DMS 273 treated with DMSO at 0.1 percent for 48 hours (cell line): ENCODE data around the gene MAN1A2.
"Not testable (repeated sequence)": the region's sequence is repeated elsewhere in the genome, so short reads cannot be mapped to it uniquely, and the experiment has no call there.

Source experiments
- DNase-seq: peaks from one replicate; lab custom pipeline; 2025; lab: John Stamatoyannopoulos, UW

Gene MAN1A2

GRCh38 chr1:117558451-117558850 is 191.2 kb downstream of the MAN1A2 start:
- not testable (repeated sequence) for DNase-seq

GRCh38 chr1:117559139-117559538 is 191.9 kb downstream of the MAN1A2 start:
- no peak for DNase-seq

DNA sequence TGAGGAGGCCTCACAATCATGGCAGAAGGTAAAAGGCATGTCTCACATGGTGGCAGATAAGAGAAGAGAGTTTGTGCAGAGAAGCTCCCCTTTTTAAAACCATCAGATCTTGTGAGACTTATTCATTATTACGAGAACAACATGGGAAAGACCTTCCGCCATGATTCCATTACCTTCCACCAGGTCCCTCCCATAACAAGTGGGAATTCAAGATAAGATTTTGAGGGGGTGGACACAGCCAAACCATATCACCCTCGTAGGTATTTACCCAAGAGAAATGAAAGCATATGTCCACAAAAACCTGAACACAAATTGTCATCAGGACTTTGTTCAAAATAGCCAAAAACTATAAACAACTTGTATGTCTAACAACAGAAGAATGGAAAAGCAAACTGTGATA is 192.7 kb downstream of the MAN1A2 start:
- no peak for DNase-seq

DNA sequence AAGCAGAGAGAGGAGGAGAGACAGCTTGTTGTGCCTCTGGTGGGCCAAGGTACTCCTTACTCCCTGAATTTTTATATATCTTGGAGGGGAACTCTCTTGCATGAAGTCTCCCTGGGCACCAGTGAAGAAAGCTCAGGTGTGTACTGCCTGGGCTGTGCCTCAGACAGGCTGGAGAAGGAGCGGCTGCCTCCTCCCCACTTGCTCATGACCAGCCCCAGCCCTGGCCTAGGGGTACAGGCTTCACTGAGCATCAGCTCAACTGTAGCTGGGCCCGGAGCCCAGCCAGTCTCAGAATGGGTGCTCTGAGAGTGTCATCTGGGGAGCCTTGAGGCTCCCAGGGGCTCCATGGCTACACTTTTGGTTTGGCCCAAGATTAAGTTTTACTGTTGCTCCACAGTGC is 193.8 kb downstream of the MAN1A2 start:
- DNase-seq, result no peak

GRCh38 chr1:117561551-117561950 is 194.3 kb downstream of the MAN1A2 start:
- DNase-seq, result no peak

DNA sequence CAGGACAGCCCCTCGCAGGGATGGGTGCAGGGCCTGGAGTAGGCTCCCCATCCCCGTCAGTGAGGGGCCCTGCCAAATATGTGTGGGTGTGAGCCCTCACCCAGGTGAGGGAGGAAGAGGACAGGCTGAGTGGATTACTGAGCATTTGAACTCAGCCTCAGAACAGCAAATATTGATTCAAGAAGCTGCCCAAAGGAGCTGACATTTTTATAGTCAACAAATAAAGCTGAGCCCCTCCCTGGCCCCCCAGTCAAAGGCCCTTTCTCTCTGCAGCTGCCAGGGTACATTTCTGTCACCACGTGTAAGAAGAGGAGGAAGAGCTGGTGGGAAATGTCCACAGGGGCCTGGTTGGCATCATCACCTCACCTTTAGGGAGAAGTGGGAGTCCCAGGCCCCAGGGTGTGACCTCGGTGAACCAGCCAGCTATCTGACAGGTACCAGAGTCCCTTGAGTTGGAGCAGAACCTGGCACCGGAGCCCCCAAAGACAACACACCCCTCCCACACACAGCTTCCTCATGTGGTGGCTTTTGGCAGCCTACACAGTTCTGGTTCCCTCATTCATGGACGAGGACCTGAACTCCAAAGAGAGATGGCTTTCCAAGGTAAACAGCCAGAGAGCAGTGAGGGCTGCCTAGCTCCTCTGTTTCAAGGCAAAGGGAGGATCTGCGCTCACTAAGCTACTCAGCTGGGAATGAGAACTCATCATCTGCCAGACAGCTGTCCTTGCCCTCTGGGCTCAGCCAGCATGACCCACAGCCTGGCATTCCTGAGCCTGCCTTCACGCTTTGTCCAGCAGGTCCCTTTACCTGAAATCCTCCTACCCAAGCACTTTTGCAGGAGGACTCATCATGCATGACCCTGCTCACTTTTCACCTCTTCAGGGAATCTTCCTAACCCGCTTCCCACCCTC is 195.6 kb downstream of the MAN1A2 start:
- DNase-seq, result no peak

DNA sequence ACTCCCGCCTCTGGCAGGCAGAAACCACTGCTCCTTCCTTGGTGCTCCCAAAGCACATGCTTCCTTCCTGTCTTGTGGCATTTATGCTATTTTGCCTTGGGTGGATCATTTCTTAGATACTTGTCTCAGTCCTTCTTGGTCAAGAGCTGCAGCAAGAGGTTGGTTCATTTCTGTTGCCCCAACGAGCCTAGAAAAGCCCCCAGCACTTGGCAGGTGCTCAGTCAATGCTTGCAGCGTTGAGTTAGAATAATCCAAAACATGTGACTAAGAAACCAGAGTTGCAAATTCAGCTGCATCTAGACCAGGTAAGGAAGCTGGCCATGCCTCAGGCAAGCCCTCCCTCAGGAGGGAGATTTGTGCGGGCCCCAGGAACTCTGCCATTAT is 196.2 kb downstream of the MAN1A2 start:
- DNase-seq, result no peak

DNA sequence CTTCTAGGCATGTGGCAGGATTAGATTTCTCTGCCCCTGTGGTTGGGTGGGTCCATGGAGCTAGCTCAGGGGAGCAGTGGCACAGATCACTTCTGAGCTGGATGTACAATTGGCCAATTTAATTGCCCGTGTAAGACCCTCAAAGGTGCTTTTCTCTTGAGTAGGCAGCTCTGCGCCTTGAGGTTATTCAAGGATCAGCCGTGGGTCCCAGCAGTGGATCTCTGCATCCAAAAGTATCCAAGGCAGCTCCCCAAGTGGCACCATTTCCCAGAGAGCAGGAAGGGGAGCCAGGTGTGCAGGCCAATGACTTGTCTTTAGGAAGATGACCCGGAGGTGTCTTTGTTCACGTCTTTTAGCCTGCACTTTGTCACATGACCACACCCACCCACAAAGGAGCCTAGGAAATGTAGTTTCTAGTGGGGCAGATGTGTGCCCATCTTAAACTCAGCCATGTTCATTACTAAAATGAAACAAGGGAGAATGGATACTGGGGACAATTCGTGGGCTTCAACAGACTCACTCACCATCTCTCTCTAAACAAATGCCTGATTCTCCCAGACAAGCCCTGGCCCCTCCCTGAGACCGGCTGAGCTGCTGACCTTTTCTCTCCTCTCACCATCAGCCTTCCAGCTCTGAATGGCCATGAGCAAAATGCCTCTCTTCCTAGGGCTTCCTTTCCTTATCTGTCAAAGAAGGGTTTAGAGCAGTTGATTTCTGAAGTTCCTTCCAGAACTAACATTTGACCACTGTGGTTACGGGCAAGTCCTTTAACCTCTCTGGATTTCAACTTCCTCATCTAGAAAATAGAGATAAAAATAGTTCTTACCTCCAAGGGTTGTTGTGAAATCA is 197.2 kb downstream of the MAN1A2 start:
- DNase-seq, result no peak

DNA sequence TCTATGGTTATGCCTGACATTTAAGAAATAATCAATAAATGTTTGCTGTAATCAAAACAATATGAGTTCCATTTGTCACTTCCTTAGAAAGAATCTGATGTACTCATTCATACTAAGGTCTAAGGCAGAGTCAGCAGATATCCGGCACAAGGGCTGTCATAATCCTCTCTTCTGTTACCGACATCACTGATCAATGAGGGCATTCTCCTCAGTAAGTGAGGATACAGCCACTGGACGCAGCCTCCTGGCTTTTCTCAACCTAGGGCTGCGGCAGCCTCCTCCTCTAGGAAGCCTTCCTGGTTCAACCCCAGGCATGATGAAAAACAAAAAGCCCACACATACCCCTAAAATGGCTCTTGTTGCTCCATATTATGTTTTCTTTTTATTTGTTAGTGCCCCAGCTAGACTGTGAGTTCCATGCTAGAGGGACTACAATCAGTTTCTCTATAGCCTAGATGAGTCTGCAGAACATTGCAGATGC is 197.9 kb downstream of the MAN1A2 start:
- no peak for DNase-seq

- no peak for DNase-seq
Observed at GRCh38 chr1:117565745-117566455, 198.7 kb downstream of the MAN1A2 start.

- DNase-seq, result no peak
Observed at GRCh38 chr1:117566556-117566955, 199.3 kb downstream of the MAN1A2 start.

- no peak for DNase-seq
Observed at GRCh38 chr1:117567435-117567834, 200.2 kb downstream of the MAN1A2 start.

DNA sequence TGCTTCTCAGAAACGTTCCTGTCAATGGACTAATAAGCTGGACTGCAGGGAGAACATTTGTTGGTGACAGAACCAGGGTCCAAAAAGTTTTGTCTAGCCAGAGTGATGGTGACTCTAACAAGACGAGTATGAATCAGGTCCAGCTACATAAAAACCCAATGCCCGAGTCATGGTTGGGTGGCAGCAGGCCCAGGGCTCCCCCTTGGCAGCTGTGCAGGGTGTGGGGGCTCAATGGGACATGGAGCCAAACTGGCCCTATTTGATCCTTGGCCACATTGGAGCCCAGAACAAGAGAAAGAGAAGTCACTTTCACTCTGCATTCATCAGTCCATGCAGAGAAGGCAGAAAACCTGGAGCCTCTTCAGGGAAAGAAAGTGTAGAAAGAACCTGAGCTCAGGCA is 200.7 kb downstream of the MAN1A2 start:
- no peak for DNase-seq

DNA sequence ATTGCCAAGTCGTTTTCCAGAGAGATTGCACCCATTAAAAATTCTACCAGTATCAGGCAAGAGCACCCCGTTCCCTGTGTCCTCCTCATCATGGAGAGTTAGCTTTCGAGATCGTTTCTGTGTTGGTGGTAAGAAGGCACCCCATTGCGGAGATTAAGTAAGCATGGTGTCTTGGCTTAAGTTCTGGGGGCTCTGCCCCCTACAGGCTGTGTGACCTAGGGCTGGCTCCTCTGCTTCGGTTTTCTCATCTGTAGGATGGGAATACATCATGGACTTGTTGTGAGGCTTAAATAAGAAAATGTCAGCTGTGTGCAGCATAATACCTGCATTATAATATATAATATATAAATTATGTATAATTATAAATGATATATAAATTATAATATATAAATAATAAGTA is 201.8 kb downstream of the MAN1A2 start:
- DNase-seq, result no peak

DNA sequence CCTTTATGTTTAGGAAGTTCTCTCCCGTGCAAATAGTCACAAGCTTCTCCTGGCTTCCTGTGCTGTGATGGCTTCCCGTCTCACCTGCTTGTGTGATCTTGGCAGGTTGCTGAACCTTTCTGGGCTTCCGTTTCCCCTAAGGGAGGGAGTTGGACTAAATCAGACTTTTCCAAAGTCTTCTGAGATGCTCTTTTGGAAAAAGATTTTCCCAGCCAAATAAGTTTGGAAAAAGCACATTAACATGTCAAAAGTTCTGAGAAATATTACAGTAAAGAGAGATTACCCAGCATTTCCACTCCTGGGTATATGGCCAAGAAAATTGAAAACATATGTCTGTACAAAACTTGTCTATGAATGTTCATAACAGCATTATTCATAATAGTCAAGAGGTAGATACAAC is 202.6 kb downstream of the MAN1A2 start:
- DNase-seq, result no peak

DNA sequence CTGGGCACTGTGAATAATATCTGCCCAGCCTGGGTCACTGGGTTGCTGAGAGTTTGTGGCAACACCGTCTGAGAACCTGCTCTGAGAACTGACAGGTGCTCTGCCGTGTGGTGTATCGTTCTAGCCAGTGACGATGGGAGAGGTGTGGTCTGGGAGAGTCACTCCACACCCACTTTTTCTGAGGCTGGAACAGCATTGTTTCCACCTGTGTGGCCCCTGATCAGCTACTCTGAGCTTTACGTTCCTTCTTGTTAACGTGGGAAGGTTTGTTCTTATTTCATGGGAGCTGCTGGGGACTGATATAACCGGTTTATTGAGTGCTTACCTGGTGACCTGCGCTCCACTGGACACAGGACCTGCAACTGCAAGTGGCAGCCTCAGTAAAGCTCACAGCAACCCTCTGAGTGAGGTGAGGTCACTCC is 203.8 kb downstream of the MAN1A2 start:
- no peak for DNase-seq

GRCh38 chr1:117571496-117571895 is 204.2 kb downstream of the MAN1A2 start:
- no peak for DNase-seq

DNA sequence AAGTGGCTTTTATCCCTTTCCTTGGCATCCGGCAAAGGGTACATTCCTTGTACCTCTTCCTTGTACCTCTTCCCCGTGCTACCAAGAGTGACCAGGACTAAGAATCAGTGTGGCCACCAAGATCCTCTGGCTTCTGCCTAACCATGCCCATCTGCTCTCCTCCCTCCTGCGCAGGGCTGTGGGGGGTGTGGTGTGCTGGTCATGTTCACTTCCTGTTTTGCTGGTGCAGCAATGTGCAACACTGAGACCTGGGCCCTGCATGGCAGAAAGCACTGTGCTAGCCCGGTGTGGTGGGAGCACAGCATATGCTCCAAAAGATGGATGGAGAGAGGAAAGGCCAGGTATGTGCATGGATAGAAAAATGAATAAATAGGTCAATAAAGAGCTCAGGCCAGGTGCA is 205.3 kb downstream of the MAN1A2 start:
- no peak for DNase-seq

DNA sequence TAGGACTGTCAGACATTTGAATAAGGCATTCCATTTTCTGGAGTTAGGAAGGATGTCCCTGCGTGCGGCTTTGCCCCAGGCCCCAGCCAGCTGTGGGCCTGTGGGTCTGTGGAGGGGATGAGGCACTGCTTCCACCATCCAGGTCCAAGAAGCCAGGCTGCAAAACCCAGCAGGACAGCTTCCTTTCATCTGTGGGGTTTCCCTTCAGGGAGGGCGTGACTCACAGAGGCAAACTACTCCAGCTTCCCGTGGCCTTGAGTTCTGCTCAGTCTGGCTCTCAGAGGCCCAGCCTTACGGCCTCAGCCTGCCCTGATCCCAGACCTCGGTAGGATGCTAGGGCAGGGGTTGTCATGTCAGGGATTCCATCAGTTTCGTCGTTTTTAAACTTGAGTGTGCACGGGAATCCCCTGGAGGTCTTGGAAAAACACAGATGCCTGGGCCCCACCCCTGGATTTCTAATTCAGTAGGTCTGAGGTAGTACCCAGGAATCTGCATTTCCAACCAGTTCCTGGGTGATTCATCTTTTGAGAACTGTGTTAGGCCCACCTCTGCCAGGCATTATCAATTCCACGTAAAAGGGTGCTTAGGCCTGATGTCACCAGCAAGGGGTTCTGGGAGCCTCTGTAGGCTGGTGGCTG is 206.3 kb downstream of the MAN1A2 start:
- no peak for DNase-seq

DNA sequence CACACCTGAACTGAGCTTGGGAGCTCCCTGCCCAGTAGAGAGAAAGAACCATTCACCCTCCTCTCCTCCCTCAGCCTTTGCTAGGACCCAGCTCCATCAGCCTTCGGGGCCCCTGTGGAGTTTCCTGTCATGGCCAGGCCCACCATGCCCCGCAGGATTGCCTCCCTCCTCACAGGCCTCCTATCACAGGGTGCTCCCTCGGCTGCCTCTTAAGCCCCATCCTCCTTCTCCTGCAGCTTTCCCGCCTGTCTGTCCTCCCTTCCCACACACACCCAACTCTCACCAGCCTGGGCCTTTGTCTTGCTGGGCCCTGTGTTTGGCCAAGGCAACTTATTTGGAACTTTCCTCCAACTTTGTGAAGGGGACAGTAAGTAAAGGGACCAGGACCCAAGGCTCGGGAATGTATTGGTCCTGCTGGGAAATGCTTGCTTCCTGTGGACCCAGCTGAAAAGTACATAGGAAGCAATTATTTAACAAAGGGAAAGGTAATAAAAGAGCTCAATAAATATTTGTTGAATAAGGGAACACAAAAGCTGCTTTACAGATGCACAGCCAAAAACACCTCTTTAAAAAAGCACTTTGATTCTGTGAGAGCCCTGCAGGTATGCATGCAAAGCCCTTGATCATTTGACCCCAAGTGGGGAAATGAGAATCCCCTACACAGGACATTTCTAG is 207.0 kb downstream of the MAN1A2 start:
- no peak for DNase-seq

- no peak for DNase-seq
Observed at GRCh38 chr1:117575586-117576225, 208.5 kb downstream of the MAN1A2 start.
